GM12892 (cell line): ENCODE measurements around the gene UIMC1.

Experiments used
- POLR2A ChIP-seq: IDR thresholded peaks from 2 replicates; pipeline ENCODE4 v1.6.1; 2011; ENCODE audit warnings: low read depth, low read length, control low read depth
- POLR2AphosphoS5 ChIP-seq: IDR thresholded peaks from 2 replicates; pipeline ENCODE4 v1.6.1; 2011; ENCODE audit warnings: low read depth, low read length, control low read depth

- TF ChIP-seq POLR2AphosphoS5, result no peak
- TF ChIP-seq POLR2A, result no peak
Measured at GRCh38 chr5:176863041-176863764, 143.4 kb downstream of the UIMC1 start.
